ENCODE measurements around the gene PDZRN3. TPM values are rescaled to one million over a fixed set of nuclear protein-coding genes. Genes with fewer than 3 reads are reported as not detected.

Gene PDZRN3
- total RNA-seq, 1 donor from 2014 or later: 19.8 TPM

GRCh38 chr3:73661265-73661664 is 36.5 kb upstream of the PDZRN3 start:
- peaks cover 25% of the 10 kb centered on the region for H3K4me1 Mint-ChIP-seq (ENCODE audit: low read depth, unreplicated experiment)
- H3K27ac Mint-ChIP-seq (ENCODE audit: unreplicated experiment): peak overlapping the region; percentile 70
- no peak overlapping the region for H3K9ac ChIP-seq (ENCODE audit: low read length)
- FAIRE-seq (peak; percentile 52), DNase-seq (ENCODE audit: low read depth) (peak; percentile 79)
- no peaks in the 10 kb centered on the region for H4K20me1 ChIP-seq (ENCODE audit: insufficient read depth, low read length)
- no peak overlapping the region for H3K4me3 Mint-ChIP-seq (ENCODE audit: unreplicated experiment)
- H3K27ac ChIP-seq (ENCODE audit: low read depth, low read length): no peak overlapping the region
- H2AFZ ChIP-seq (ENCODE audit: low read depth, low read length): no peak overlapping the region
- H3K4me2 ChIP-seq (ENCODE audit: low read length): no peak overlapping the region
- H3K79me2 ChIP-seq (ENCODE audit: insufficient read depth, low read length): no peaks in the 10 kb centered on the region
- no peaks in the 10 kb centered on the region for H3K9me3 Mint-ChIP-seq (ENCODE audit: unreplicated experiment)
- H3K27me3 Mint-ChIP-seq (ENCODE audit: low read depth, unreplicated experiment): no peaks in the 10 kb centered on the region
- no peaks in the 10 kb centered on the region for H3K9me3 ChIP-seq (ENCODE audit: insufficient read depth, low read depth, low read length)
- H3K4me1 ChIP-seq (ENCODE audit: insufficient read depth, low read length): peaks cover 12% of the 10 kb centered on the region
- no peak for TF ChIP-seq CTCF (IDR thresholded peaks at IDR 0.05; ENCODE audit: insufficient read depth, low read depth, low read length)
- no peak for TF ChIP-seq EZH2 (IDR thresholded peaks at IDR 0.05; ENCODE audit: insufficient read depth, low read length)
- no peaks in the 10 kb centered on the region for H3K27me3 ChIP-seq (ENCODE audit: insufficient read depth, low read length)
- no peaks in the 10 kb centered on the region for H3K36me3 Mint-ChIP-seq (ENCODE audit: low read depth, unreplicated experiment)
- no peaks in the 10 kb centered on the region for H3K36me3 ChIP-seq (ENCODE audit: insufficient read depth, low read length)
- H3K4me3 ChIP-seq (ENCODE audit: insufficient read depth, low read depth, low read length): no peak overlapping the region

- no peak overlapping the region for H3K4me2 ChIP-seq (ENCODE audit: low read length)
- H3K27me3 Mint-ChIP-seq (ENCODE audit: low read depth, unreplicated experiment): no peaks in the 10 kb centered on the region
- H2AFZ ChIP-seq (ENCODE audit: low read depth, low read length): no peak overlapping the region
- H4K20me1 ChIP-seq (ENCODE audit: insufficient read depth, low read length): no peaks in the 10 kb centered on the region
- no peak overlapping the region for H3K4me3 ChIP-seq (ENCODE audit: insufficient read depth, low read depth, low read length)
- H3K9me3 ChIP-seq (ENCODE audit: insufficient read depth, low read depth, low read length): no peaks in the 10 kb centered on the region
- H3K9ac ChIP-seq (ENCODE audit: low read length): no peak overlapping the region
- peak; percentile 16 for DNase-seq (ENCODE audit: low read depth)
- H3K36me3 Mint-ChIP-seq (ENCODE audit: low read depth, unreplicated experiment): no peaks in the 10 kb centered on the region
- H3K79me2 ChIP-seq (ENCODE audit: insufficient read depth, low read length): no peaks in the 10 kb centered on the region
- peaks cover 25% of the 10 kb centered on the region for H3K4me1 Mint-ChIP-seq (ENCODE audit: low read depth, unreplicated experiment)
- H3K9me3 Mint-ChIP-seq (ENCODE audit: unreplicated experiment): no peaks in the 10 kb centered on the region
- TF ChIP-seq EZH2 (IDR thresholded peaks at IDR 0.05; ENCODE audit: insufficient read depth, low read length): no peak
- H3K27ac Mint-ChIP-seq (ENCODE audit: unreplicated experiment): peak overlapping the region; percentile 88
- H3K27me3 ChIP-seq (ENCODE audit: insufficient read depth, low read length): no peaks in the 10 kb centered on the region
- H3K36me3 ChIP-seq (ENCODE audit: insufficient read depth, low read length): no peaks in the 10 kb centered on the region
- peak; percentile 43 for FAIRE-seq
- H3K4me3 Mint-ChIP-seq (ENCODE audit: unreplicated experiment): no peak overlapping the region
- H3K4me1 ChIP-seq (ENCODE audit: insufficient read depth, low read length): peaks cover 17% of the 10 kb centered on the region
- H3K27ac ChIP-seq (ENCODE audit: low read depth, low read length): no peak overlapping the region
Observed at GRCh38 chr3:73658227-73658626, 33.5 kb upstream of the PDZRN3 start.

GRCh38 chr3:73657186-73657585 is 32.4 kb upstream of the PDZRN3 start:
- H4K20me1 ChIP-seq (ENCODE audit: insufficient read depth, low read length): no peaks in the 10 kb centered on the region
- no peaks in the 10 kb centered on the region for H3K9me3 ChIP-seq (ENCODE audit: insufficient read depth, low read depth, low read length)
- FAIRE-seq (no peak), DNase-seq (ENCODE audit: low read depth) (no peak)
- peaks cover 17% of the 10 kb centered on the region for H3K4me1 ChIP-seq (ENCODE audit: insufficient read depth, low read length)
- H3K27me3 ChIP-seq (ENCODE audit: insufficient read depth, low read length): no peaks in the 10 kb centered on the region
- Mint-ChIP-seq H3K27ac (ENCODE audit: unreplicated experiment) (no peak overlapping the region), H3K4me1 (ENCODE audit: low read depth, unreplicated experiment) (peaks cover 25% of the 10 kb centered on the region), H3K27me3 (ENCODE audit: low read depth, unreplicated experiment) (no peaks in the 10 kb centered on the region), H3K9me3 (ENCODE audit: unreplicated experiment) (no peaks in the 10 kb centered on the region), H3K36me3 (ENCODE audit: low read depth, unreplicated experiment) (no peaks in the 10 kb centered on the region), H3K4me3 (ENCODE audit: unreplicated experiment) (no peak overlapping the region)
- H3K27ac ChIP-seq (ENCODE audit: low read depth, low read length): no peak overlapping the region
- no peak for TF ChIP-seq CTCF (IDR thresholded peaks at IDR 0.05; ENCODE audit: insufficient read depth, low read depth, low read length)
- no peak for TF ChIP-seq EZH2 (IDR thresholded peaks at IDR 0.05; ENCODE audit: insufficient read depth, low read length)
- no peak overlapping the region for H3K4me3 ChIP-seq (ENCODE audit: insufficient read depth, low read depth, low read length)
- H3K4me2 ChIP-seq (ENCODE audit: low read length): no peak overlapping the region
- no peak overlapping the region for H2AFZ ChIP-seq (ENCODE audit: low read depth, low read length)
- no peaks in the 10 kb centered on the region for H3K79me2 ChIP-seq (ENCODE audit: insufficient read depth, low read length)
- no peak overlapping the region for H3K9ac ChIP-seq (ENCODE audit: low read length)
- H3K36me3 ChIP-seq (ENCODE audit: insufficient read depth, low read length): no peaks in the 10 kb centered on the region

Data from astrocyte (in vitro differentiated cells and primary cell).